ENCODE data around the gene BCKDHA. TPM values are rescaled to one million over a fixed set of nuclear protein-coding genes. Genes with fewer than 3 reads are reported as not detected.

Gene BCKDHA
- 30.8 and 37.3 TPM in 2 replicates for total RNA-seq

GRCh38 chr19:41397086-41398049 is at the start of gene BCKDHA, which contains the start of gene EXOSC5:
TSS of gene BCKDHA (plus strand) at chr19:41397818. CDS start at chr19:41397828, 10 bp downstream.
TSS of gene EXOSC5 (minus strand) at chr19:41397359. CDS start at chr19:41397328, 31 bp downstream.

GRCh38 chr19:41353466-41354342 is 43.9 kb upstream of the BCKDHA start, which contains the start of gene TGFB1:
TSS of gene TGFB1 (minus strand) at chr19:41353922. CDS start at chr19:41353044, 878 bp downstream.

GRCh38 chr19:41363753-41364523 is 33.7 kb upstream of the BCKDHA start, which contains the start of gene B9D2:
TSS of gene B9D2 (minus strand) at chr19:41364149. CDS start at chr19:41363519, 630 bp downstream.

GRCh38 chr19:41376241-41376997 is 21.2 kb upstream of the BCKDHA start, which contains the start of gene TMEM91:
TSS of gene TMEM91 (plus strand) at chr19:41376533. CDS start at chr19:41378310, 1,777 bp downstream.

GRCh38 chr19:41426952-41427646 is 29.5 kb downstream of the BCKDHA start, which contains the start of gene B3GNT8:
TSS of gene B3GNT8 (minus strand) at chr19:41427374. CDS start at chr19:41426778, 596 bp downstream.

GRCh38 chr19:41439441-41440222 is 42.0 kb downstream of the BCKDHA start, which contains the start of gene DMAC2:
TSS of gene DMAC2 (minus strand) at chr19:41439912. CDS start at chr19:41439899, 13 bp downstream.

GRCh38 chr19:41442473-41443355 is 45.1 kb downstream of the BCKDHA start, which contains the start of gene ERICH4:
TSS of gene ERICH4 (plus strand) at chr19:41443156. CDS start at chr19:41443170, 14 bp downstream.

Other genes starting within 250 kb of the BCKDHA start
- not detected in 2 replicates for gene CYP2S1, start 204.6 kb upstream of the BCKDHA start, total RNA-seq
- gene AXL, start 178.6 kb upstream of the BCKDHA start, total RNA-seq: 44.3 and 52.9 TPM in 2 replicates
- 117 and 119 TPM in 2 replicates for gene HNRNPUL1, start 133.4 kb upstream of the BCKDHA start, total RNA-seq
- 11.9 and 12.0 TPM in 2 replicates for gene CCDC97, start 87.6 kb upstream of the BCKDHA start, total RNA-seq
- 65.2 and 74.3 TPM in 2 replicates for gene TGFB1, start 43.9 kb upstream of the BCKDHA start, total RNA-seq
- gene B9D2, start 33.7 kb upstream of the BCKDHA start, total RNA-seq: 1.7 and 6.1 TPM in 2 replicates
- gene TMEM91, start 21.3 kb upstream of the BCKDHA start, total RNA-seq: 5.5 and 8.5 TPM in 2 replicates
- 15.2 and 25.5 TPM in 2 replicates for gene EXOSC5, start 459 bp upstream of the BCKDHA start, total RNA-seq
- 0.78 and 1.2 TPM in 2 replicates for gene B3GNT8, start 29.6 kb downstream of the BCKDHA start, total RNA-seq
- 28.8 and 31.2 TPM in 2 replicates for gene DMAC2, start 42.1 kb downstream of the BCKDHA start, total RNA-seq
- not detected in 2 replicates for gene ERICH4, start 45.3 kb downstream of the BCKDHA start, total RNA-seq
- not detected in 2 replicates for gene CEACAM21, start 178.3 kb downstream of the BCKDHA start, total RNA-seq
- not detected in 2 replicates for gene CEACAM4, start 229.3 kb downstream of the BCKDHA start, total RNA-seq

Data from cardiac ventricle fibroblast (primary cell).